HepG2 (cell line): ENCODE results near the gene PRSS8. TPM values are rescaled to one million over a fixed set of nuclear protein-coding genes. Genes with fewer than 3 reads are reported as not detected.

ENCODE experiments used
- CC2D1A ChIP-seq: sonication (generic); formaldehyde crosslinking; IDR thresholded peaks from 2 replicates; pipeline ENCODE4 v1.8.1; 2023; ENCODE audit warnings: mild to moderate bottlenecking, missing genetic modification reagents
- FOXK2 ChIP-seq: fragments of 450-650 bp; IDR thresholded peaks from 2 replicates; pipeline ENCODE4 v1.6.1; 2016
- MIER3 ChIP-seq: IDR thresholded peaks from 2 replicates; pipeline ENCODE4 v1.6.1; 2016; ENCODE audit warnings: missing compliant biosample characterization, borderline replicate concordance
- NFIB ChIP-seq: sonication (generic); formaldehyde crosslinking; IDR thresholded peaks from 2 replicates; pipeline ENCODE4 v1.9.0; 2021; ENCODE audit warnings: missing genetic modification reagents, mild to moderate bottlenecking, borderline replicate concordance
- SIX1 ChIP-seq: sonication (generic); formaldehyde crosslinking; IDR thresholded peaks from 2 replicates; pipeline ENCODE4 v1.4.0; 2020; ENCODE audit warnings: missing genetic modification reagents, borderline replicate concordance
- STAG1 ChIP-seq: sonication (generic); formaldehyde crosslinking; IDR thresholded peaks from 2 replicates; pipeline ENCODE4 v1.4.0; 2020; ENCODE audit warnings: missing genetic modification reagents
- ZNF224 ChIP-seq: sonication (generic); formaldehyde crosslinking; IDR thresholded peaks from 2 replicates; pipeline ENCODE4 v1.5.0; 2020; ENCODE audit warnings: mild to moderate bottlenecking, missing genetic modification reagents
- ZNF510 ChIP-seq: sonication (generic); formaldehyde crosslinking; IDR thresholded peaks from 2 replicates; pipeline ENCODE4 v1.4.0; 2020; ENCODE audit warnings: low read depth, mild to moderate bottlenecking, missing genetic modification reagents
- ZNF883 ChIP-seq: sonication (generic); formaldehyde crosslinking; IDR thresholded peaks from 2 replicates; pipeline ENCODE4 v1.5.1; 2020; ENCODE audit warnings: mild to moderate bottlenecking, missing genetic modification reagents; ENCODE audit errors: not compliant biosample characterization
- polyA plus RNA-seq, 8 experiments: library from polyadenylated mRNA; depleted of rRNA in 3 of 8; stranded (reverse) in 7 of 8; unstranded in 1 of 8; fragments of >200 nt; fragmentation: Illumina TruSeq in 4 of 8; extraction: Trizol in 4 of 8; gene quantifications; 2 replicates each; pipeline versions ENCODE4 v1.2.1 to v1.2.3, GENCODE V29; 2011 to 2016; ENCODE audit warnings: low read depth in 4 of 8, missing spikeins in 1 of 8, mixed read lengths in 1 of 8; ENCODE audit not compliant: insufficient read depth in 1 of 8
- total RNA-seq, 5 experiments: library from RNA; depleted of rRNA; stranded (reverse); fragments of >200 nt; fragmentation: Illumina TruSeq; extraction: Trizol; gene quantifications; 2 replicates each; pipeline ENCODE4 v1.2.3, GENCODE V29; 2016; ENCODE audit warnings: low read depth in 1 of 5
- TF ChIP-seq, protein P1 (sequence below): IDR thresholded peaks from 2 replicates; pipeline ENCODE4 v1.6.1; 2016; ENCODE audit warnings: low read depth, borderline replicate concordance
- TF ChIP-seq, protein P2 (sequence below): sonication (generic); formaldehyde crosslinking; IDR thresholded peaks from 2 replicates; pipeline ENCODE4 v1.8.0; 2023; ENCODE audit warnings: mild to moderate bottlenecking, missing genetic modification reagents
- TF ChIP-seq, protein P3 (sequence below): sonication (generic); formaldehyde crosslinking; IDR thresholded peaks from 2 replicates; pipeline ENCODE4 v1.4.0; 2020; ENCODE audit warnings: missing genetic modification reagents
- TF ChIP-seq, protein P4 (sequence below): IDR thresholded peaks from 2 replicates; pipeline ENCODE4 v1.4.0; 2020; ENCODE audit warnings: mild to moderate bottlenecking, missing genetic modification reagents
- TF ChIP-seq, protein P5 (sequence below): sonication (generic); formaldehyde crosslinking; IDR thresholded peaks from 2 replicates; pipeline ENCODE4 v1.4.0; 2020; ENCODE audit warnings: missing genetic modification reagents, mild to moderate bottlenecking, borderline replicate concordance
- TF ChIP-seq, protein P6 (sequence below): sonication (generic); formaldehyde crosslinking; conservative IDR thresholded peaks from 2 replicates; pipeline ENCODE4 v1.4.0; 2020; ENCODE audit warnings: missing genetic modification reagents

The PRSS8 gene
- total and polyA plus RNA-seq, 2 of the 13 experiments (the other 11 are each of a cell fraction or from before 2014, with no cell fraction given): 2.6 to 7.2 TPM

DNA sequence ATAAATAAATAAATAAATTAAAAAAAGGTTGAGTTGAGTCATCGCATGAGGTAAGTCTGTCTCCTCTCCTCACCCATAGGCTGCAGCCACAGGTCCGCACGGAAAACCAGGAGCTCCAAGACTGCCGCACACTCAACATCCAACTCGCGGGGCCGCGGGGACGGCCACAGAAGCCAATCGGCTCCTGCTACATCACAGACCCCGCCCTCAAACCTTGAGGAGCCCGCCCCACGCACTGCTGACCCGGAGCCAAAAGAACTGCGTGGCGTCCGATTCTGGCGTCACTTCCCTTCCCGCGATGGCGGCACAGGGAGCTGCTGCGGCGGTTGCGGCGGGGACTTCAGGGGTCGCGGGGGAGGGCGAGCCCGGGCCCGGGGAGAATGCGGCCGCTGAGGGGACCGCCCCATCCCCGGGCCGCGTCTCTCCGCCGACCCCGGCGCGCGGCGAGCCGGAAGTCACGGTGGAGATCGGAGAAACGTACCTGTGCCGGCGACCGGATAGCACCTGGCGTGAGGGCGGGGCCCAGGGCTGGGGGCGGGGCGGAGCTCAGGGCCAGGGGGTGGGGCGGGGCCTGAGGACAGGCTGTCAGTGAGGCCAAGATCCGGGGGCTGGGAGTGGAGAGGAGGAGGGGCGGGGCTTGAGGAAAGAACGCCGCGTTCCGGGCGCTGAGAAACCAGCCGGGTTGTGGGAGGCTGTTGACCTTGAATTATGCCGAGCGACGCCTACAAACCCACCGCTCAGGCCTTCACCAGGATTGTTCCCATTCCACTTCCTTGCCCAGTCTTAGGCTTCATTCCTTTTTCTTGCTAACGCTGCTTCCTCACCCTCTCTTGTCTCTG, 17.9 kb downstream of the PRSS8 start, which contains the start of gene KAT8 (continued):
- TF ChIP-seq, protein P1, sequence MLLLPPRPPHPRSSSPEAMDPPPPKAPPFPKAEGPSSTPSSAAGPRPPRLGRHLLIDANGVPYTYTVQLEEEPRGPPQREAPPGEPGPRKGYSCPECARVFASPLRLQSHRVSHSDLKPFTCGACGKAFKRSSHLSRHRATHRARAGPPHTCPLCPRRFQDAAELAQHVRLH (CRISPR knock-in tag): no peak
- TF ChIP-seq, protein P2, sequence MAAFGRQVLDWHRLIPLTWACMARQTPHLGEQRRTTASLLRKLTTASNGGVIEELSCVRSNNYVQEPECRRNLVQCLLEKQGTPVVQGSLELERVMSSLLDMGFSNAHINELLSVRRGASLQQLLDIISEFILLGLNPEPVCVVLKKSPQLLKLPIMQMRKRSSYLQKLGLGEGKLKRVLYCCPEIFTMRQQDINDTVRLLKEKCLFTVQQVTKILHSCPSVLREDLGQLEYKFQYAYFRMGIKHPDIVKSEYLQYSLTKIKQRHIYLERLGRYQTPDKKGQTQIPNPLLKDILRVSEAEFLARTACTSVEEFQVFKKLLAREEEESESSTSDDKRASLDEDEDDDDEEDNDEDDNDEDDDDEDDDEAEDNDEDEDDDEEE: no peak
- TF ChIP-seq NFIB (CRISPR knock-in tag) (no peak), SIX1 (CRISPR knock-in tag) (no peak), ZNF883 (CRISPR knock-in tag) (peak; percentile 73), ZNF510 (0 out of 2 replicates have a peak, but pooled peaks have one; percentile 58), CC2D1A (CRISPR knock-in tag) (no peak), ZNF224 (CRISPR knock-in tag) (0 out of 2 replicates have a peak, but pooled peaks have one; percentile 67), FOXK2 (0 out of 2 replicates have a peak, but pooled peaks have one; percentile 17), MIER3 (CRISPR knock-in tag) (peak; percentile 60; the same call in 1 of the 2 replicates), STAG1 (CRISPR knock-in tag) (no peak)
- TF ChIP-seq, protein P3, sequence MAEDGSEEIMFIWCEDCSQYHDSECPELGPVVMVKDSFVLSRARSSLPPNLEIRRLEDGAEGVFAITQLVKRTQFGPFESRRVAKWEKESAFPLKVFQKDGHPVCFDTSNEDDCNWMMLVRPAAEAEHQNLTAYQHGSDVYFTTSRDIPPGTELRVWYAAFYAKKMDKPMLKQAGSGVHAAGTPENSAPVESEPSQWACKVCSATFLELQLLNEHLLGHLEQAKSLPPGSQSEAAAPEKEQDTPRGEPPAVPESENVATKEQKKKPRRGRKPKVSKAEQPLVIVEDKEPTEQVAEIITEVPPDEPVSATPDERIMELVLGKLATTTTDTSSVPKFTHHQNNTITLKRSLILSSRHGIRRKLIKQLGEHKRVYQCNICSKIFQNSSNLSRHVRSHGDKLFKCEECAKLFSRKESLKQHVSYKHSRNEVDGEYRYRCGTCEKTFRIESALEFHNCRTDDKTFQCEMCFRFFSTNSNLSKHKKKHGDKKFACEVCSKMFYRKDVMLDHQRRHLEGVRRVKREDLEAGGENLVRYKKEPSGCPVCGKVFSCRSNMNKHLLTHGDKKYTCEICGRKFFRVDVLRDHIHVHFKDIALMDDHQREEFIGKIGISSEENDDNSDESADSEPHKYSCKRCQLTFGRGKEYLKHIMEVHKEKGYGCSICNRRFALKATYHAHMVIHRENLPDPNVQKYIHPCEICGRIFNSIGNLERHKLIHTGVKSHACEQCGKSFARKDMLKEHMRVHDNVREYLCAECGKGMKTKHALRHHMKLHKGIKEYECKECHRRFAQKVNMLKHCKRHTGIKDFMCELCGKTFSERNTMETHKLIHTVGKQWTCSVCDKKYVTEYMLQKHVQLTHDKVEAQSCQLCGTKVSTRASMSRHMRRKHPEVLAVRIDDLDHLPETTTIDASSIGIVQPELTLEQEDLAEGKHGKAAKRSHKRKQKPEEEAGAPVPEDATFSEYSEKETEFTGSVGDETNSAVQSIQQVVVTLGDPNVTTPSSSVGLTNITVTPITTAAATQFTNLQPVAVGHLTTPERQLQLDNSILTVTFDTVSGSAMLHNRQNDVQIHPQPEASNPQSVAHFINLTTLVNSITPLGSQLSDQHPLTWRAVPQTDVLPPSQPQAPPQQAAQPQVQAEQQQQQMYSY: peak; percentile 23; the same call in 1 of the 2 replicates
- TF ChIP-seq, protein P4, sequence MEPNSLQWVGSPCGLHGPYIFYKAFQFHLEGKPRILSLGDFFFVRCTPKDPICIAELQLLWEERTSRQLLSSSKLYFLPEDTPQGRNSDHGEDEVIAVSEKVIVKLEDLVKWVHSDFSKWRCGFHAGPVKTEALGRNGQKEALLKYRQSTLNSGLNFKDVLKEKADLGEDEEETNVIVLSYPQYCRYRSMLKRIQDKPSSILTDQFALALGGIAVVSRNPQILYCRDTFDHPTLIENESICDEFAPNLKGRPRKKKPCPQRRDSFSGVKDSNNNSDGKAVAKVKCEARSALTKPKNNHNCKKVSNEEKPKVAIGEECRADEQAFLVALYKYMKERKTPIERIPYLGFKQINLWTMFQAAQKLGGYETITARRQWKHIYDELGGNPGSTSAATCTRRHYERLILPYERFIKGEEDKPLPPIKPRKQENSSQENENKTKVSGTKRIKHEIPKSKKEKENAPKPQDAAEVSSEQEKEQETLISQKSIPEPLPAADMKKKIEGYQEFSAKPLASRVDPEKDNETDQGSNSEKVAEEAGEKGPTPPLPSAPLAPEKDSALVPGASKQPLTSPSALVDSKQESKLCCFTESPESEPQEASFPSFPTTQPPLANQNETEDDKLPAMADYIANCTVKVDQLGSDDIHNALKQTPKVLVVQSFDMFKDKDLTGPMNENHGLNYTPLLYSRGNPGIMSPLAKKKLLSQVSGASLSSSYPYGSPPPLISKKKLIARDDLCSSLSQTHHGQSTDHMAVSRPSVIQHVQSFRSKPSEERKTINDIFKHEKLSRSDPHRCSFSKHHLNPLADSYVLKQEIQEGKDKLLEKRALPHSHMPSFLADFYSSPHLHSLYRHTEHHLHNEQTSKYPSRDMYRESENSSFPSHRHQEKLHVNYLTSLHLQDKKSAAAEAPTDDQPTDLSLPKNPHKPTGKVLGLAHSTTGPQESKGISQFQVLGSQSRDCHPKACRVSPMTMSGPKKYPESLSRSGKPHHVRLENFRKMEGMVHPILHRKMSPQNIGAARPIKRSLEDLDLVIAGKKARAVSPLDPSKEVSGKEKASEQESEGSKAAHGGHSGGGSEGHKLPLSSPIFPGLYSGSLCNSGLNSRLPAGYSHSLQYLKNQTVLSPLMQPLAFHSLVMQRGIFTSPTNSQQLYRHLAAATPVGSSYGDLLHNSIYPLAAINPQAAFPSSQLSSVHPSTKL (CRISPR knock-in tag): peak; percentile 62
- TF ChIP-seq, protein P5, sequence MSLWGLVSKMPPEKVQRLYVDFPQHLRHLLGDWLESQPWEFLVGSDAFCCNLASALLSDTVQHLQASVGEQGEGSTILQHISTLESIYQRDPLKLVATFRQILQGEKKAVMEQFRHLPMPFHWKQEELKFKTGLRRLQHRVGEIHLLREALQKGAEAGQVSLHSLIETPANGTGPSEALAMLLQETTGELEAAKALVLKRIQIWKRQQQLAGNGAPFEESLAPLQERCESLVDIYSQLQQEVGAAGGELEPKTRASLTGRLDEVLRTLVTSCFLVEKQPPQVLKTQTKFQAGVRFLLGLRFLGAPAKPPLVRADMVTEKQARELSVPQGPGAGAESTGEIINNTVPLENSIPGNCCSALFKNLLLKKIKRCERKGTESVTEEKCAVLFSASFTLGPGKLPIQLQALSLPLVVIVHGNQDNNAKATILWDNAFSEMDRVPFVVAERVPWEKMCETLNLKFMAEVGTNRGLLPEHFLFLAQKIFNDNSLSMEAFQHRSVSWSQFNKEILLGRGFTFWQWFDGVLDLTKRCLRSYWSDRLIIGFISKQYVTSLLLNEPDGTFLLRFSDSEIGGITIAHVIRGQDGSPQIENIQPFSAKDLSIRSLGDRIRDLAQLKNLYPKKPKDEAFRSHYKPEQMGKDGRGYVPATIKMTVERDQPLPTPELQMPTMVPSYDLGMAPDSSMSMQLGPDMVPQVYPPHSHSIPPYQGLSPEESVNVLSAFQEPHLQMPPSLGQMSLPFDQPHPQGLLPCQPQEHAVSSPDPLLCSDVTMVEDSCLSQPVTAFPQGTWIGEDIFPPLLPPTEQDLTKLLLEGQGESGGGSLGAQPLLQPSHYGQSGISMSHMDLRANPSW (CRISPR knock-in tag): no peak; the same call in 1 of the 2 replicates
- TF ChIP-seq, protein P6, sequence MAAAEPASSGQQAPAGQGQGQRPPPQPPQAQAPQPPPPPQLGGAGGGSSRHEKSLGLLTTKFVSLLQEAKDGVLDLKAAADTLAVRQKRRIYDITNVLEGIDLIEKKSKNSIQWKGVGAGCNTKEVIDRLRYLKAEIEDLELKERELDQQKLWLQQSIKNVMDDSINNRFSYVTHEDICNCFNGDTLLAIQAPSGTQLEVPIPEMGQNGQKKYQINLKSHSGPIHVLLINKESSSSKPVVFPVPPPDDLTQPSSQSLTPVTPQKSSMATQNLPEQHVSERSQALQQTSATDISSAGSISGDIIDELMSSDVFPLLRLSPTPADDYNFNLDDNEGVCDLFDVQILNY (CRISPR knock-in tag): peak; percentile 87; the same call in 1 of the 2 replicates
